HG03175 (cell line): ENCODE data around the gene FFAR4.

Experiments used
- ATAC-seq: cut with Tn5 transposase; IDR thresholded peaks from one replicate; pipeline ENCODE4 v1.9.1; 2021; ENCODE audit warnings: mild to moderate bottlenecking, moderate library complexity; ENCODE audit not compliant: unreplicated experiment

FFAR4 gene

DNA sequence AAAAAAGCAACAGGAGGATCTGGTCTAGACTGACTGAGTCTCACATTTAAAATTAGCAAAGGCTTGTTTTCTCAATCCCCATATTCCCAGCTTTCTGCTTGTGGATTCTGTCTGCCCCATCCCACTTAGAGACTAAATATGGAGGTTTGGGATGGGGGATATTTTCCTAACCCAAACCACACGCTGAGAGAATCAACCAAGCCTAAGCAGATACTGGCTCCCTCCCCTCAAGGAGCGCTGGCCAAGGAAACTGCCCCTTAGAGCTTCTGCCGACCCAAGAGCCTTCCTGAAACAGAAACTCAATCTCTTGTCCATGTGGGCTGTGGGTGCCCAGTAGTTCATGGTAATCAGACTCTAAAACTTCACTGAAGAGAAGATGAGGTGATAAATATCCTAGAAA lies 3.9 kb downstream of the FFAR4 start:
- no peak for ATAC-seq

DNA sequence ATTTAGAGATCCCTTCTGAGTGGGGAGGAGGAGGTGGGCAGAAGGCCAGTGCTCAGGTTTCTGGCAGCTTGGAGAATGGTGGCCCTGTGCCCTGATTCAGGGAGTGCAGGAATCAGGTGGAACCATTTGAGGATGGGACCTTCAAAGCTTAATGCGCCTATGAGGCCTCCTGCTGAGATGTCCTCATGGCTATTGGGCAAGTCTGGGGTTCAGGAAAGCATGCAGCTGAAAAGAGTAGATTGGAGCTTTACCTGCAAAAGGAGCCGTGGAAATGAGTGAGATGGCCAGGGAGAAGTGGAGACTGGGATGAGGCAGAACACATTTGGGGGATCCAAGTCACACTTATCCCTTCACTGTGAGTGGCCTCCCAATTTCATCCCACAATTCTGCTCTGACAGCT lies 6.1 kb downstream of the FFAR4 start:
- ATAC-seq = no peak

DNA sequence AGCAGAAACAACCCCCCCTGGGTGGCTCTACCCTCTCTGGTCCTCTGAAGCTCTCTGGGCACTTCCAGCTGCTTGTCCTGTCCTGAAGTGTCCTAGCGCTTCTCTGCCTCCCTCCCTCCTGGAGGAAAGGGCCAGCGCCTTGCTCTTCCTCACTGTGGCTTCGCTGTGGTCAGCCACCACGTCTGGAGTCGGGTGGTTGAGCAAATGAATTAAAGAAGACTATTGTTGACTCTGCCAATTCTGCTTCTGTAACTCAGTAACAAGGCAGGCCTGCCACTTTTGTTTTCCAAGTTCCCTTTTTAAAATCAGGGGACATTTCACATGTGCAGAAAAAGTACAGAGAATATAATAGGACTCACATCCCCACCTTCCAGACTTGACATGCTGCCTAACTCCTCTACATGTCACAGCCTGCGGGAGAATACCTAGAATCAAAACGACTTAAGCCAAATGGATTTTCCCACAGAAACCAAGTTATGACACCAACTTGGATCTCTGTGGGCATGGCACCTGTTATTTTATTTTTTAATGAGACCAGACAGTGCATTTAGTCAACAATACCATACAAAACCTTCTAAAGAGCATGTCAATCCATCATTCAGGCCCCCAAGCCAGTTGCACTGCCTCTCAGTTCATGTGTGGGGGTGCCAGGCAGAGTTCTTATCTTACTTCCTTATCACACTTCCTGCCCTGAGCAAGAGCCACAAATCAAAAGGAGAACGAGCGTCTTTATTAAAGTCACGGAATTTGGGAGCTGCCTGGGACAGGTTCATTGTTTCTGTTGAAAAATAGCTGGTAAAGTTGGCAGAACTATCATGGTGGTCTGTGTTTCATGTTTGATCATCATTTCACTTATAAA lies 6.8 kb downstream of the FFAR4 start:
- no peak for ATAC-seq

DNA sequence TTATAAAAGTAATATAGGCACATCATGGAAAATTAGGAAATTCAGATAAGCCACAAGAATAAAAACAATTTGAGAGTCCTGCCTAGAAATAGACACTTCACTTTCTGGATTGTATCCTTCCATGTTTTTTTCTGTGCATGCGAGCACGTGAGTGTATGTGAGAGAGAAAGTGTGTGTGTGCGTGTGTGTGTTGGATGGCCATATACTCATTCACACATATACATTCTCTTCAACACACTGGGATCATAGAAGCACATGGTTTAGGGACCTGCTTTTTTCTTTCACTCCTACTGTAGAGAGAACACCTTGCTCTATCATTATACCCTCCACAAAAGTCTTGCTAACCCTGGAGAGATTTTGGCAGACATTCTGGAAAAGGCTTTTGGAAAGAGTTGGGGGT lies 7.5 kb downstream of the FFAR4 start:
- no peak for ATAC-seq

DNA sequence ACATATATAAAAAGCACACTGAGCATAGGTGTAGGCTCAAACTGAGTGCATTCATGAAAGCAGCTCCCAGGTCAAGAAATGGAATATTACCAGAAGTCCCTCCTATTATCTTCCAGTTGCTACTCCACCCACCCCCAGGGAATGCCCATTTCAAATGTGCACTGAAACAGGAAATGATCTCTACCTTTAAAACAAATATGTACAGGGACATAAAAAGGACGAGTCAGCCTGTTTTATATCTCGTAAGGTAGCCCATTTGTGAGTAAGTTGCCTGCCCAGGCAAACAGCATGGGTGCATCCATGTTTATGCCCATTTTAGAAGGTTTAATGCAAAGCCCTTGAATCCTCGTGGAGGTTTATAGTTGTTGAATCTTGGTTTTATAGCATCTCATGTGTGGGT lies 10.4 kb downstream of the FFAR4 start:
- ATAC-seq = no peak

DNA sequence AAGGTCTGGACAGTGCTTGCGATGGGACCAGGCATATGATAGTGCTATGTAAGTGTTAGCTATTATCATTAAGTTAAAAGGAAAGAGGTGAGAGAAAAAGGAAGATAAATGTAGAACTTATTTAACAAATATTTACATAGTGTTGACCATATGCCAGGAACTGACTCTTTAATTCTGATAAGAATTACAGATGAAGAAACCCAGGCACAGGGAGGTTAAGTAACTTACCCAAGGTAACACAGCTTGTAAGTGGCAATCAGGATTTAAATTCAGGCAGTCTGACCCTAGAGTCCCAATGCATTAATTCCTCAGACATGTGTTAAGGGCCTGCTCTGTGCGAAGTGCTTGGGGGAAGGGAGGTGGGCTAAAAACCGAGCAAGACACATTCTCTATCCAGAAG lies 11.1 kb downstream of the FFAR4 start:
- no peak for ATAC-seq

DNA sequence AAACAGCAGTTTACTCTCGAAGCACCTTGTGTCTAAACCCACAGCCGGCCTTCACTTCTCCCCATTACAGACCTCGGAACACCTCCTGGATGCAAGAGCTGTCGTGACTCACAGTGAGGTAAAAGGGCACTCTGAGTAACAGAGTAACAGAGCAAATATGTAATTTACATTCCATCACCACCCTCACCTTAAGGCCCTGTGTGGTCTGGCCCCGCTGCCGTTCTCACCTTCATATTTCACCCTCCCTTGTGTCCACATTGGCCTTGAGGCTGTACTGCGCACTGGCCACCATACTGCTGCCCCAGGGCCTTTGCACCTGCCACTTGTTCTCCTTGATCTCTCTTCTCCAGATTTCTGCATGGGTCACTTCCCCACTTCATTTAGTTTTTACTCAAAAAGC lies 12.6 kb downstream of the FFAR4 start:
- no peak for ATAC-seq

DNA sequence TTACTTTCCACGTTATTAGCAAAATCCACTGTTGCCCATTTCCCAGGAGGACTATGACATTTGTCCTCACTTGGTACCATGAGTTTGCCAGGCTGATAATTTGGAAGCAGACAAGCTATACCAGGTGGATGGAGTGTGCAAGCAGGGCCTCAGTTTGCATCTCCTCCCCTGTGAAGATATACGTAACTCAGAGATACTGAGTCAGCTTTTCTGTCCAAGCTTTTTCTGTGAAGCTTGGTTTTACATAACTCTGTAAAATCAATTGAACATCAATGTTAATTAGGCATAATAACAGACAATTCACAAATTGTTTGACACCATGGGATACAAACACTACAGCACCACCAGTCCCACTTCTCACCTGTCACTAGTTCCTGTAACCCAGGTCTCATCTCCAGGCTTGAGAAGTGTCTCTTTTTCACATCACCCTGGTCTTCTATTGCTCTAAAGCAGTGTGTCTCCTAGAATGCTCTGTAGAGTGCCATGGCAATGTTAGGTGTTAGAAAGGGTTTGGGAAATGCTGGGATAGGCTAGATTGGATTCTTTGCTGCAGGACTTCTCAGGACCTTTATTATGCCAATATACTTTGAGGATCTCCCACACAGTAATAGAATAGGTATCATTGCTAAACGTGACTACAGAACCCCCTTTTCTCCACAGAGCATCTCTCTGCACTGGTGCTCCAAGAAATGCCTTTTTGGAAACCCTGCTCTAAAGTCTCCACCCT lies 13.7 kb downstream of the FFAR4 start:
- no peak for ATAC-seq

DNA sequence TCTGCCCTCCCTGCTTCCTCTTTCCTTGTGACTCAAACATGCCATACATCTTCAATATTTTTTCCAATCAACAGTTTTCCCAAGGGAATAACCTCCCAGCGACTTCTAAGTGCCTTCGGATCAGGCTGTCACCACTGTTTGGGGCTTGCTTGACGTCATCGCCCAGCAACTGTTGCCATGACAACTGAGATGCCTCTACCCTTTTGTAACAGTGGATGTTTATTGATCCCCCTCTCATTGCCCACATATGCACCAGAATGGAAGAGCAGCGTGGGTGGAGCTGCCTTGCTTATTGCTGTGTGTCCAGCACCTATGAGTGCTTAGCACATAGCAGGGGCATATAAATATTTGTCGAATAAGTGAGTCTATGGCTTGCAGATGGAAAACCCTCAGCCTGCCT lies 14.4 kb downstream of the FFAR4 start:
- no peak for ATAC-seq

DNA sequence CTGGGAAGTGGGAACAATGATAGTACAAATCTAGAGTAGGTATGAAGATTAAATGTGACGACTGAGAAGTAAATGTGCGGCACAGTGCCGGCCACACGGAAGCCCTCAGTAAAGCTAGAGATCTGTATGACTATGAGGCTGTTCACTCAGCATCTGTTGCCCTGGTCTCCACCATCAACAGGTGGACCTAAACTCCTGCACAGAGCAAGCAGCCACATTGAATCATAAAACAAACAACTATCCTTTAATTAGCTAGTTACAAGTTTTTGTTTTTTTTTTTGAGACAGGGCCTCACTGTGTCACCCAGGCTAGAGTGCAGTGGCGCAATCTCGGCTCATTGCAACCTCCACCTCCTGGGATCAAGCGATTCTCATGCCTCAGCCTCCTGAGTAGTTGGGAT lies 18.0 kb downstream of the FFAR4 start:
- no peak for ATAC-seq

DNA sequence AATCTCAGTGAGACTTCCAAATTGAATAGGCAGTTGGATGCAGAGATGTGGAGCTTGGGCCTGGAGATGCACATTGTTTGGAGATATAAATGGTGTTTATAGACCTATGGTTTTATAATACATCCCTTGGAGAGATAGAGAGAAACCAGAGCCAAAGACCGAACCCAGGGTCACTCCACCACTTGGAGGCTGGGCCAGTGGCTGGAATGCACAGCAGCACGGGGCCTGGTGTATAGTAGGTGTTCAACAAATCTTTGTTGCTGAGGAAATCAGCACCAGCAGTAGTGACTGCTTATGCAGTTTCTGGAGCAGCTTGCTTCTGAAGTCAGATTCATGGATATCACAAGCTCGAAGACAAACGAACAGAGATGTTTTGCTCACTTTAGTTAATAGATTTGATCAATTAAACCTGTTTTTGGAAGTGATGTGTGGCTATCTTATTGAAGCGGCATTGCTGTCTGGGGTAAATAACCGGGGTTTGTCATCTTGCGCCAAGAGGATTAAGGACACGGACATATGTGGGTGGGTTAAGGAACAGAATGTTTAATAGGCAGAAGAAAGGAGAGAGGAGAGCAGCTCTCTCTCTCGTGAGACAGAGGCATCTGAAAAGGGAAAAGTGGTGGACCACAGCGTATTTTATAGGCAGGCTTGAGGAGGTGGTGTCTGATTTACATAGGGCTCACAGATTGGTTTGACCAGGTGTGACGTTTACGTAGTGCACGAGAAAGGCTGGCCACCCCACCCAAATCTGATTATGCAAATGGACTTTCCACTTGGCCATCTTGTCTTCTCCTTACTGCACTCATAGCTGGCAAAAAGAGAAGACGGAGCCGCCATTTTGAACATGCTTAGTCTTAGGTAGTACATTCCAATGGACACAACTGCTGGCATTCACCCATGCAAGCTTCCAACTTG lies 23.4 kb downstream of the FFAR4 start:
- ATAC-seq = no peak

DNA sequence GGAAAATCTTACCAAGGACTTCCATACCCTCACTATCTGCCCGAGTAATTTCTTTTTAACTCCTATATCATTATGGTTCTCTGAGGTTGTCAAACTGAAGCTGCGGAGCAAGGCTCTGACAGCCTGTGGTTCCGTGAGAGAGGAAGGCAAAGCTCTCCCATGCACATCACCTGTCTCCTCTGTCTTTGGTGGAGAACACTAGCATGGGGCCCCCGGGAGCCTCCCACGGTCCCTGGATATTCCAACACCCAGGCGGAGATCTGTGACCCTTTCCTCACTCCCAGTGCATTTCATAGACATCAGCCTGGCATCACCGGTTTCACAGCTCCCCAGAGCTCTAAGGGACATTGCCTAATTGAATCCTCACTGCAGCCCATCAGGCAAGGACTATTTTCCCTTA lies 24.2 kb downstream of the FFAR4 start:
- ATAC-seq = no peak

DNA sequence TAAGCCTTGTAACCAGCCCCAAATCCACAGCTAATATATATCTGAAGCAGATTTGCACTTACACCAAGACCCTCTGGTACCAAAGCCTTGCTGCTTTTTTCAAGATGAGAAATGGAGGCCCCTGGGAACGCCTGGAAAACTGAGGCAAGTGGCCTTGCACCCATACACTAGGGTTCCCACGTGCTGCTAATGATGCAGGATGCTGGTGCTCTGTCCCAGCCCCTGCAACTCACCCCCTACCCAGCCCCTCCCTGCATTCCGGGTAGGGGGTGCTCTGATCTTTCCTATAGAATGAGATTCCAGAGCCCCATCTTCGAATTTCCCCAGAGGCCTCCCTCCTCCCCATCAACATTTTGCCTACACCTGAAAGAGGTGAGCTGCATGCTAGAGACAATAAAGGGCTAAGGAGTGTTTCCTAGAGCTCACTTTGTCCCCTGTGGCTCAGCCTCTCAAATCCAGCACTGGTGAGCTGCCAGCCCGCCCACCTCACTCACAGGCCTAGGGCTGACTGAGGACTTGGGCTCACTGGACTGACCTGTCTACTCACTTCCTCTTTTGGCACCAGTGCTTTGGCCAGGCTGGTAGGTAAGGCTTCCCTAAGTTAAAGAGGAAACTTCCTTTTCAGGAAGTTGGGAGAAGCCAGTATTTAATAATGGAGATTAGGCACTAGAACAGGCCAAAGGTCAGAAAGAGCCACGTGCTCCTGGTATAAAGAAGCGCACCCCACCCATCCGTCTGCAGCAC lies 24.8 kb downstream of the FFAR4 start:
- ATAC-seq = no peak

DNA sequence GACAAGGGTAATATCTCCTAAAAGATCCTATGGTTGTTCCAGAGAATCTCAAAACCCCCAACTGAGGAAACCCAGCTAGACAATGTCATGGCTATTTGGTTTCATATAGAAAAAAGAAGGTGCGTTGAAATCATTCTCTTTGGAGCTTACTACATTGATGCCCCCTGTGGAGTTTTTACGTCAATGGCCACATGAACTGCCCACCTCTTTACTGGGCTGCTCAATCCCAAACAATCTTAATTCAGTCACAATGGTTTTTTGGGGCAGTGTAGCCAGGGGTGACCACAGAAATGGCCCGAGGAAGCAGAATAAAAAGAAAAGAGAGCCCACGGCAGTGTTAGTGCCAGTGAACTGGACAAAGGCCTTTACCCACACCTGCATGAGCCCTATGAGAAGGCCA lies 26.8 kb downstream of the FFAR4 start:
- no peak for ATAC-seq

DNA sequence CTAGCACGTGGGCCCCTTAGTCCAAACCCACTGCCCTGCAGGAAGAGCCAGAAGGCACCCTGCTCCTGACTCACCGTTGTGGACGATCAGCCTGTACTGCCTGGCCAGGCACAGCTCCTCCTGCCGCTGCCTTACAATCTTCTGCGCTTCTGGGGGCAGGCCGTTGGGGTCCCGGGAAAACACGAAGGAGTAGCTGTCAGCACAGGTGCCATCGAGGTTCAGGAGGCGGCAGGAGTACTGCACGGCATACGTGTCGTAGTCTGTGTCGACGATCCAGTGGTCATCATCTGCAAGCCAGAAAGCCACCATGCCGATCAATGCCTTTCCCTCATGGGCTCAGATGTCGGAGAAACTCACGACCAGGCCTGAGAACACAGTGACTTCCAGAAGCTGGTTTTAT lies 27.3 kb downstream of the FFAR4 start:
- no peak for ATAC-seq

DNA sequence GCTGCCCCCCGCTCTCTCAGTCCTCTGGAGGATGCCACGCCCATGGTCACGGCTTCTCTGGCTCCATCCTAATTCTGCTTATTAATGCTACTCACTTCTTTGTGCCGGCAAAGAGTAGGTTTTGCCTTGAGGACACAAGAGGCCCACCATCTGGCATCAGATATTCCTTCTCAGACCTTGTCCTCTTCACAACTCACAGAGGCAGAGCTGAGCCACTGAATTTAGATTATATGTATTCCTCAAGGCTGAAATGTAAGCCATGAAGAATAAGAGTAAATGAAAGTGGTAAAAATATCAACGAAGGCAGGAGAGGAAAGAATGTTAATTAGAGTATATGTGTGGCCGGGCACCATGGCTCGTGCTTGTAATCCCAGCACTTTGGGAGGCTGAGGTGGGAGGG lies 28.1 kb downstream of the FFAR4 start:
- no peak for ATAC-seq

DNA sequence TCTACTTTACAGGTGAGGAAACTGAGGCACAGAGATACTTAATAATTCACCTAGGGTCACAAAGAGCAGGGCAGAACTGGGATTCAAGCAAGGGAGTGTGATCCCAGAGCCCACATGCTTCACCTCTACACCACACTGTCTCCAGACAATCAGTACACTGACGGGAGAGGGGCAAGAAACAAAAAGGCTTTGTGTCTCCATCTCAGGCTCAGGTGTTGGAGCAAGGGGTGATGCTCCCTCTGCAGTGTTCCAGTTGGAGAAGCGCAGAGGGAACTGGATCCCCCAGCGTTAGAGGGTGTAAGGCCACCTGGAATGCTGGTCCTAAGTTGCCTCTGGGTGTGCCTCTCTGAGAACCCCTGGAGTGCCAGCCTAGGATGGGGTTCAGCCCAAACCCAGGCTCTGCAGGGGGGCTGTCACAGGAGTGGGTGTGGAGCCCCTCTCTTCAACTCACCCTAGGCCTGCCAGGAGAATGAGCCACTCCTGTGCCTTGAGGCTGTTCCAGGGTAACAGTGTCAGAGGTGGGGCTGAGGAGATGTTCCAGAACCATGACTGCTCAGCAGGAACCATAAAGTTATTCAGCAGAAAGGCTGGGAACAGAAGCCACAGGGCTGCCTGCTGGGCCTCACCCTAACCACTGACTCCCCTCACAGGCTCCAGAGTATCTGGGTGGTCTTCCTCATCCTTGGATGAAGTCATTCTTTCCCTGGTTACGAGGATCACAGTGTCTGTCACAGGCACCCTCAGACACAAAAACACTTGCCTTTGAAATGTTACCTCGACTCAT lies 29.1 kb downstream of the FFAR4 start:
- no peak for ATAC-seq

DNA sequence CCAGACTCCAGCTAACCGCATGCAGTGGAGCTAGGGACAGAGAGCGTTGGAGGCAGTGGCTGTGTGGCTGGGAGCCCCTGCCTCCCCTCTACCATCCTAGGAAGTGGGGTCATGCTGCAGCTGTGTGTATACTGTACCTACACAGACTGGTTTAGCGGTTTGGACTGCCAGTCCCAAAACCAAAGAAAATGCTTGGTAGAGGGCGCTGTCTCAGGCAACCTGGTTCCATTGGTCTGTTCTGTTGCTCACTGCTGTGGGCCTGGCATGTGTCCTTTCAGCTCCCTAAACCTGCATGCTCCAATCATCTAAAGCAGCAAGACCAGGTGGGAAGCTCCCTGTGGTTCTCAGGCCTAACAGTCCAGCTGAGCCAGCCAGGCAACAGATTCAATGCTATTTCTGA lies 30.1 kb downstream of the FFAR4 start:
- no peak for ATAC-seq

DNA sequence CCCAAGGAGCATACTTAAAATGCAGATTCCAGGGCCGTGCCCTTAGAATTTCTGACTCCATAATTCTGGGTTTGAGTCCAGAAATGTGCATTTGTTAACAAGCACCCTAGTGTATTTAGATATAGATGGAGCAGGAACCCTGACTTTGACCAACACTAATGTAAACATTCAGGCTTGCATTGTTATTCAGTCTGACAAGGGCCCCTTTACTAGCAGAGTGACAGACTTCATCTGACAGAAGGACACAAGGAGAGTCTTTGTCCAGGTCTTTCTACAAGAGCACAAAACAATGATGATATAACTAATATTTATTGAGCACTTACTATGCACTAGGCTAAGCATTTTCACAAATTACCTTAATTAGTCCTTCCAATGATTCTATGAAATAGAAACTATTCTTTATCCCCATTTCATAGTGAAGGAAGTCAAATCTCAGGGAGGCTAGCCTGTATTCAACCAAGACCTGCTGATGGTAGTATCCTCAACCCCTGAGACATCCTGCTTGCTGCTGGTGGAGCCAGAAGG lies 30.7 kb downstream of the FFAR4 start:
- no peak for ATAC-seq

DNA sequence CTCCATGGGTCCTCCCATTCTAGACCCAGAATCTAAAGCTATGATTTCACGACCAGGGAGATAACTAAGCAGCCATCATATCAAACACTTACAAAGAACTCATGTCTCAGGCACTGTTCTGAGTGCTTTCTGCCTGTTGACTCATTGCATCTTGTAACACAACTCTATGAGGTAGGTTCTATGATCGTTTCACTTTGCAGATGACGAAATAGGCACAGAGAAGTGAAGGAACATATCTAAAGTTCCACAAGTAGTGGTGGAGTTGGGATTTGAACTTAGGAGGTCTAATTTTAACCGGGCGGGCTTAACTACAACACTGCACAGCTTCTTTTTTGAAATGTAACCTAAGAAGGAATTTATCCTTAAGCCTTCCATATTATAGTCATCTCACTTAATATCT lies 31.7 kb downstream of the FFAR4 start:
- no peak for ATAC-seq
